Skin epidermis (tissue), 12 donors: ENCODE measurements around the gene COL4A4.
"Not testable (repeated sequence)": the region's sequence is repeated elsewhere in the genome, so short reads cannot be mapped to it uniquely, and the experiment has no call there.

Experiments
- H3K27ac ChIP-seq, 21 experiments: fragments of 200-600 bp; sonication (generic) in 11 of 21; one replicate each; pipeline ENCODE4 v1.5.0; 2020; ENCODE audit warnings: mild to moderate bottlenecking in 3 of 21, inconsistent platforms in 2 of 21, moderate library complexity in 2 of 21
- H3K4me3 ChIP-seq, 7 experiments: fragments of 200-600 bp; sonication (generic) in 2 of 7; one replicate each; pipeline ENCODE4 v1.5.0; 2020; ENCODE audit warnings: inconsistent platforms in 2 of 7, mild to moderate bottlenecking in 2 of 7, moderate library complexity in 1 of 7

COL4A4 gene

DNA sequence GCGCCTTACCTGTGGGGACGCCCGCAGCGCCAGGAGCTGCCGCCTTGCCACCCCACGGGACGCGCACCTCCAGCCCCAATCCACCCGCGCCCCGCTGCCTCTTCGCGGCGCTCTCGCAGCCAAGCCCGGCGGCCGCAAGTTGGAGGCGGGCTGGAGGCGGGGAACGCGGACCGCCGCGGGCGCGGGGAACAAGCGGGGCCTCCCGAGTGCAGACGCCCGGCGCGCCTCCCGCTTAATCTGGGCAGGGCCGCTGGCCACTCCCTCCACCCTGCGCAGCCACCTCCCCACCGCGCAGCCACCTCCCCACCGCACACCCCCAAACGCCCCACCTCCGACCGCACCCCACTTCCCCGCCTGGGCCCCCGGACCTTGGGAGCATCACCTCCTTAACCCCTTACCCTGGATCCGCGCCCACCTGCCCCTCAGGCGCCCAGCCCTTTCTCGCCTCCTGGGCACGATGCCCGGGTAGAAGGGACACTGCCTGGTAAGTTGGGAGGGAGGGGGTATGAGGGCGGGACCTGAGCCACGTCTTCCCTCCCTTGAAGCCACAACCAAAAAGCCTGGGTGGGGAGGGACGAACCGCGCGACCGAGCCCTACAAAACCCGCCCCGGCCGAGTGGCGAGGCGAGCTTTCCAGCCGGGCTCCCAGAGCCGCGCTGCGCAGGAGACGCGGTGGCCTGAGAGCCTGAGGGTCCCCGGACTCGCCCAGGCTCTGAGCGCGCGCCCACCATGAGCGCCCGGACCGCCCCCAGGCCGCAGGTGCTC is at the start of gene COL4A4, which contains the start of gene COL4A3:
TSS of gene COL4A4 (minus strand) at position 208 of the 765 bp plus-strand sequence. CDS start 16,722 bp downstream, outside the sequence.
TSS of gene COL4A3 (plus strand) at position 627 of the 765 bp plus-strand sequence. CDS start at position 730, 103 bp downstream.
- H3K27ac ChIP-seq, result peak within 1 kb of the TSS in 5 of 21 experiments; percentile 33 to 71 (median 47)
- peak within 1 kb of the TSS; percentile 23 to 48 (median 34) for H3K4me3 ChIP-seq

GRCh38 chr2:227207573-227207972 is 43.6 kb upstream of the COL4A4 start:
- Histone ChIP-seq H3K4me3 (no peak overlapping the region), H3K27ac (no peak overlapping the region)

- no peak overlapping the region for H3K27ac ChIP-seq
- no peak overlapping the region for H3K4me3 ChIP-seq
Observed at GRCh38 chr2:227206406-227206805, 42.4 kb upstream of the COL4A4 start.

DNA sequence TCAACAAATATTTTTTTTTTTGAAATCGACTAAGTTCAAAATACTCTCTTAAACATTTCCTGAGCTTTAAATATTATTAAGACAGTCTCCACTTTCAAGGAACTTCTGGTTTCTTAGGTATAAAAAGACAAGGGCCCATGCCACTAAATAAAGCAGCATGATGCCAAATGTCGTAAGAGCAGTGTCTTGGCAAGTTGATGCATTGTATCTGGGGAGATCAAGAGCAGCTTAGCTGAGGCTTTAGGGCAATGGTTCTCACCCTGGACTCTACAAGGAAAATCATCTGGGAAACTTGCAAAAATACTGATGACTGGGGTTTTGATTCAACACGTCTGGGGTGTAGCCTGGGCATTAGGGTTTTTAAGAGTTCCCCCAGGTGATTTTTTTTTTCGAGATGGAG is 41.7 kb upstream of the COL4A4 start:
- H3K27ac ChIP-seq, result no peak overlapping the region

GRCh38 chr2:227204452-227204851 is 40.4 kb upstream of the COL4A4 start:
- H3K4me3 ChIP-seq, result no peak overlapping the region
- no peak overlapping the region for H3K27ac ChIP-seq

More for the DNA sequence above, 41.7 kb upstream of the COL4A4 start:
- H3K4me3 ChIP-seq, result no peak overlapping the region

DNA sequence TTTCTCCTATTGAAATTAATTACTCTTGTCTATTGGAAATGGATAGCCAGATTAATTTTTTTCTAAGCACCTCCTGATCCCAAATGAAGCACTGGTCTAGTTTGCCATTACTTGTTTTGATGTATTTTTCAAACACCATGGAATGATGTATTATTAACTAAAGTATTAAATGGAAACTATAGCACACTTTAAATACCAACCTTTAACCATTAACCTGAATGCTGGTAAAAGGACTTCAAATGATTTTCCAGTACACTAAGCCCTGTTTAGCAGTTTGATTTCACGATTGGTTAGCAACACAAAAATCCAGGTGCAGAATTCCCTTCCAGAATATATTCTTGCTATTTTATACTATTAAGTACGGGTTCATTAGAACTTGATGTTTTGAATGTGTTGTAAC is 37.8 kb upstream of the COL4A4 start:
- no peak overlapping the region for H3K27ac ChIP-seq
- H3K4me3 ChIP-seq, result no peak overlapping the region

DNA sequence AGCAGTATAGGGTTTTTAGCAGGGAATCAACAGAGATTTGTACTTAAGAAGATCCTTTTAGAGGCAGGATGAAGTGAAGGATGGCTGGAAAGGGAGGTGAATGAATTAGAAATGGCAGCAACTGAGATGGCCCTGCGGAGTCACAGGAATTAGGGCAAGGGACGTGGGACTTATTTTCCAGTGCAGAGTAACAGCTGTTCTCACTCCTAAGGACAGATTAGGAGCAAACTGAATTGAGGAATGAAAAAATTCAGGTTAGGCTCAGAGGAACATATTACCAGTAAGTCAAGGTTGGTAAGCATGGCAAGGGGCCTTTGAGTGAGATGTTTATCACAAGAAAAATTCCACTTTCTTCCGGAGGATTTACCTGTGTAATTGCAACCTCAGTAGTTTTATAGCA is 34.9 kb upstream of the COL4A4 start:
- Histone ChIP-seq H3K4me3 (no peak overlapping the region), H3K27ac (no peak overlapping the region)

GRCh38 chr2:227194219-227194618 is 30.2 kb upstream of the COL4A4 start:
- Histone ChIP-seq H3K4me3 (no peak overlapping the region), H3K27ac (no peak overlapping the region)

DNA sequence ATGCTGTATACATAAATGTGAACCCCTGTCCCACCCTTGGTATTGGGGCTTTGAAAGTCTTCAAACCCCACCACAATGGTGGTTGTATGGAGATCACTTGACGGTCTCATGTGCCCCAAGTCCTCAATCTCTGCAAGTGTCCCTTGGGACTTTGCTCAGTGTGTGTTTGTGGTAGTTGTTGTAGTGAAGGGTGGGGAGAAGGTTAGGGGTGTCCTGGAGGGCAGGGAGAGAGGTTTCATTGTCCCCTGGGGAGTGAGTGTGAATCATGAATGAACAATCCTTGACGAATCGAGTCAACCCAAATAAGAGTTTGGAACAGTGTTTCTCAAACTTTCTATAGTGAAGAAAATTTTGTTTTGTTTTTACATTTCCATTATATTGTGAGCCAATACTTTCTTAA is 28.5 kb upstream of the COL4A4 start:
- no peak overlapping the region for H3K27ac ChIP-seq
- no peak overlapping the region for H3K4me3 ChIP-seq

GRCh38 chr2:227191367-227191766 is 27.4 kb upstream of the COL4A4 start:
- H3K27ac ChIP-seq, result no peak overlapping the region
- no peak overlapping the region for H3K4me3 ChIP-seq

- H3K27ac ChIP-seq, result no peak overlapping the region
Observed at GRCh38 chr2:227188292-227188691, 24.3 kb upstream of the COL4A4 start.

GRCh38 chr2:227186751-227187150 is 22.7 kb upstream of the COL4A4 start:
- Histone ChIP-seq H3K4me3 (no peak overlapping the region), H3K27ac (no peak overlapping the region)

More at GRCh38 chr2:227188292-227188691, 24.3 kb upstream of the COL4A4 start:
- no peak overlapping the region for H3K4me3 ChIP-seq

DNA sequence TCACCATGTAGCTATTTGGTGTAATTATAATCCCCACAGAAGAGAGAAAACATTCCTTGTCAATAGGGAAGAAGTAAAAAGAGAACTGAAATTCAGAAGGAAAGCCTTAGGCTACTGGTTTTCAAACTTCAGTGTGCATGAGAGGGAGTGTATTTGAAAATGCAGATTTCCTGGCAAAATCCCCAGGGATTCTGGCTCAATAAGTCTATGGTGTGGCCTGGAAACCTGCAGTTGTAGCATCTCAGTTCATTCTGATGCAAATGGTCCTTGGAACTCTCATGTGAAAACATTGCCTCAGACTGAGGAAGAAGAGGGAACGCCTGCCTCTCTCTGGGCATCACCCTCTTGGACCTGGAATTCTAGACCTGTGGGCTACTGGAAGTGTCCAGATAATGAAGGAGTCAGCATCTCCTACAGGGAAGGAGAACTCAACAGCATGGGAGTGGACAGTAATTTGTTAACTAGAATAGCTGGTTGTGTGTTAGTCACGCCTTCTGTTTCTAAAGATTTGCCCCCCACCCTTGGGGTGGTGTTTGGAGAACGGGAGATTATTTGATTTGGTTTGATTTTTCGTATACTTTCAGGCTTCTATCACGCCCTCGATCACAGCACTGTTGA is 21.7 kb upstream of the COL4A4 start:
- no peak overlapping the region for H3K27ac ChIP-seq
- no peak overlapping the region for H3K4me3 ChIP-seq

GRCh38 chr2:227183657-227184367 is 19.8 kb upstream of the COL4A4 start:
- no peak overlapping the region for H3K27ac ChIP-seq

DNA sequence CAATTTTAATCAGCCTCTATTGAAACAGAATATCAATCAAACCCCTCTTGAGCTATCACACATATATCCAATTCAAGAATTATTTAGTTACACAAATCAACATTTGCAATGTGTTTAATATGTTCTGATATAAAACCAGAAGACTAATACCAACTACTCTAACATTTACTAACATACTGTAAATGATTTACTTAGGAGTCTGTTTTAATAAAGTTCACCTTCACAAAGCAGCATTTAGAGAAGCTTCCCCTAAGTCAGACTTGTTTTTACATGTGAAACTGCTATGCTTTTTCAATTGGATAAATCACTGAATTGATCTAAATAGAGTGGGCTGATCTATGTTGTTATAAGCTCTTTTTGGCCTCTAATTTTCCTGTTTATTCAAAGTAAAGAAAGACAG is 18.8 kb upstream of the COL4A4 start:
- Histone ChIP-seq H3K27ac (no peak overlapping the region), H3K4me3 (no peak overlapping the region)

More at GRCh38 chr2:227183657-227184367, 19.8 kb upstream of the COL4A4 start:
- no peak overlapping the region for H3K4me3 ChIP-seq

DNA sequence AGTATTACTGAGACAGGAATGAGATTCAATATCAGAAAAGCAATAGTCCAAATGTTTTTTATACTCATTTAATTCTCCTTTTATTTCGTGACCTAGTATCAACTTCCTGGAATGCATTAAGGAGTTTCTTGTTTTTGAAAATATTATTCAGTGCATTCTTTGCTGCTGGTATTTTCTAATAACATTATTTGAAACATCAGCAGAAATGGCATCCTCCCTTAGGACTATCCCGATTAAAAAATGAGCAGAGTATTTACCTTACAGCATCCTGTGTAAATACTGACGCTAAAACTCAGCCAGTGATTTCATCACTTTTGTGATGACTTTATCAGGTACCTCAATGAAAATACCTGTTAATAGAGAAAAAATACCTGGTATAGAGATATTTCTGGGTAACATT is 16.8 kb upstream of the COL4A4 start:
- no peak overlapping the region for H3K27ac ChIP-seq
- H3K4me3 ChIP-seq, result no peak overlapping the region

DNA sequence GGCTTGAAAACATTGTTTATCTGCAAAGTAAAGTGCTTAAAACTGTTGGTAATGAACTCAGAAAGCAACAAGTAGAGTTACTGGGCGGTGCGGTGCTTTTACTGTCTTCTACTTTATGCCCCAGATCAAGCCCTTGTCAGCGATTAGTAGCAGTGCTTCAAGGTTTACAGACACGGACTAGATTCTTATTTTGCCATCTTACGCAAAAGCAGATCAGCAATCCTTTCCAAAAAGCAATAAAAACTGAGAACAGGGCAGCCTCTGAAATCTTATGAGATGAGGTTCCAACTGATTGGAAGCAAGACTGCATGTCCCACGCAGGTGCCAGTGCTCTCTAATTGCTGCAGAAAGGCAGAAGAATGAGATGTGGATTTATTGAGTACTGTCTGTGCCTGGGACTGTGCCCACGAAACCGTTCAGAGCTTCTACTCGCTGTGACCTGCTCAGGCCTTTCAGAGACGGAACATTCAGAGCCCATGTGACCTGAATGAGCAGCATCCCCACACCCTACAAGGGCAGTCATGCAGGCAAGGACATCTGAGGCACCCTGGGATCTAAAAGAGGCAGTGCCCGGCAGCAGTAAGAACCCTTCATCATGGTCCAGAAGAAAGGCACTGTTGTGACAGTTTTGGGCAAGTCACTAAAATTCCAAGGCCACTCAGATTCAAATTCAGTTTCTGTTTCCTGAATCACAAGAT is 16.1 kb upstream of the COL4A4 start:
- H3K4me3 ChIP-seq, result no peak overlapping the region
- H3K27ac ChIP-seq, result no peak overlapping the region

GRCh38 chr2:227177592-227178336 is 13.8 kb upstream of the COL4A4 start:
- Histone ChIP-seq H3K27ac (no peak overlapping the region), H3K4me3 (no peak overlapping the region)

- not testable (repeated sequence) for H3K4me3 ChIP-seq, H3K27ac ChIP-seq
Observed at GRCh38 chr2:227171779-227172178, 7.8 kb upstream of the COL4A4 start.
